Measurements from ENCODE around the gene IL1R2. TPM values are rescaled to one million over a fixed set of nuclear protein-coding genes. Genes with fewer than 3 reads are reported as not detected.
A peak's percentile ranks its signal among the peaks of the same experiment; 100 is the strongest.

The IL1R2 gene
- total RNA-seq, 4 donors from 2014 or later, result 2.7 to 6.1 (median 3.6) TPM

- peaks cover 16 to 60% of the 10 kb centered on the region in 2 donors for H3K4me1 ChIP-seq
- intact Hi-C loops (cut with DNase I), result loop anchor here (10.0 kb wide), 1 partner anchor 415 kb away; no protein-coding TSS in a partner anchor
Observed at GRCh38 chr2:102029952-102030351, 38.2 kb downstream of the IL1R2 start.

GRCh38 chr2:102030502-102030854 is 38.7 kb downstream of the IL1R2 start:
- no peaks in the 10 kb centered on the region for H3K9me3 ChIP-seq
- H3K36me3 ChIP-seq, result no peaks in the 10 kb centered on the region
- no peaks in the 10 kb centered on the region for H3K27me3 ChIP-seq
- intact Hi-C loops (cut with DNase I), result no loop called here
- H3K27ac ChIP-seq, result no peak overlapping the region
- no peak overlapping the region for H3K4me3 ChIP-seq (replicated peaks in 1 of 3)
- no peak for DNase-seq
- H3K4me1 ChIP-seq, result peaks cover 16 to 55% of the 10 kb centered on the region in 2 donors
- TF ChIP-seq CTCF (IDR thresholded peaks at IDR 0.05) (no peak), POLR2A (IDR thresholded peaks at IDR 0.05) (no peak)
- 87 to 92% methylated on average over 1 of the region's 1 CpG for WGBS, 2 donors

More at GRCh38 chr2:102029952-102030351, 38.2 kb downstream of the IL1R2 start:
- H3K27ac ChIP-seq, result no peak overlapping the region
- H3K36me3 ChIP-seq, result no peaks in the 10 kb centered on the region
- no peaks in the 10 kb centered on the region for H3K9me3 ChIP-seq
- no peak for TF ChIP-seq POLR2A (IDR thresholded peaks at IDR 0.05)
- no peak for TF ChIP-seq CTCF (IDR thresholded peaks at IDR 0.05)
- no peaks in the 10 kb centered on the region for H3K27me3 ChIP-seq
- DNase-seq, result no peak
- no peak overlapping the region for H3K4me3 ChIP-seq (replicated peaks in 1 of 3)

GRCh38 chr2:102030855-102031527 is 39.2 kb downstream of the IL1R2 start:
- Histone ChIP-seq H3K36me3 (no peaks in the 10 kb centered on the region), H3K9me3 (no peaks in the 10 kb centered on the region), H3K4me1 (peaks cover 16 to 53% of the 10 kb centered on the region in 2 donors), H3K27ac (no peak overlapping the region), H3K4me3 (replicated peaks in 1 of 3) (no peak overlapping the region), H3K27me3 (no peaks in the 10 kb centered on the region)
- DNase-seq, result no peak
- TF ChIP-seq CTCF (IDR thresholded peaks at IDR 0.05) (no peak), POLR2A (IDR thresholded peaks at IDR 0.05) (no peak)
- 92 to 93% methylated on average over 15 of the region's 15 CpGs for WGBS, 2 donors
- intact Hi-C loops (cut with DNase I), result no loop called here

- Histone ChIP-seq H3K4me1 (peaks cover 21 to 44% of the 10 kb centered on the region in 2 donors), H3K27me3 (no peaks in the 10 kb centered on the region), H3K4me3 (replicated peaks in 1 of 3) (no peak overlapping the region), H3K36me3 (no peaks in the 10 kb centered on the region), H3K27ac (peak overlapping the region in 2 of 3 donors; percentile 57 to 59), H3K9me3 (no peaks in the 10 kb centered on the region)
- no peak for TF ChIP-seq POLR2A (IDR thresholded peaks at IDR 0.05)
- TF ChIP-seq CTCF (IDR thresholded peaks at IDR 0.05), result no peak
- DNase-seq, result no peak
- WGBS, 2 donors, result 73% methylated on average over 2 of the region's 2 CpGs
- intact Hi-C loops (cut with DNase I), result no loop called here
Observed at GRCh38 chr2:102032368-102033030, 40.7 kb downstream of the IL1R2 start.
